Body of pancreas (tissue), 4 donors: ENCODE data around the gene JPH3.

Source experiments
- POLR2A ChIP-seq, 3 donors: fragments of 450-650 bp; IDR thresholded peaks; one replicate each; pipeline ENCODE4 v1.6.1; 2016; ENCODE audit warnings: antibody characterized with exemption in 3 of 3, mild to moderate bottlenecking in 2 of 3
- TF ChIP-seq, protein P1 (sequence below), 7 experiments: fragments of 450-650 bp in 4 of 7; fragments of 200-600 bp in 3 of 7; sonication (generic) in 3 of 7; IDR thresholded peaks; one replicate each; pipeline ENCODE4 v1.5.1; 2016 to 2019; ENCODE audit warnings: antibody characterized with exemption in 7 of 7

DNA sequence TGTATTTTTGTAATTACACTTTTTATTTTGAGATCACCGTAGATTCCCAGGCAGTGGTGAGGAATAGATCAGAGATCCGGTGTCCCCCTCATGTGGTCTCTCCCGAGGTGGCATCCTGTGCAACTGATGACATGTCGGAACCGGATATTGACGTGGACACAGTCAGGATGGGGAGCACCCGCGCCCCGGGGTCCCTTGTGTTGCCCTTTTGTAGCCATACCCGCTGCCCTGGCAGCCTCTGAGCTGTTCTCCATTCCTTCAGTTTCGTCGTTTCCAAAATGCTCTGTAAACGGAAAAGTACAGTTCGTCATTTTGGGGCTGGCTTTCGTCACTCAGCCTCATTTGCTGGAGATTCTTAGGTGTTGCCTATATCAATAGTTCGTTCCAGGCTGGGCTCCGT lies 14.2 kb downstream of the JPH3 start:
- TF ChIP-seq, protein P1, sequence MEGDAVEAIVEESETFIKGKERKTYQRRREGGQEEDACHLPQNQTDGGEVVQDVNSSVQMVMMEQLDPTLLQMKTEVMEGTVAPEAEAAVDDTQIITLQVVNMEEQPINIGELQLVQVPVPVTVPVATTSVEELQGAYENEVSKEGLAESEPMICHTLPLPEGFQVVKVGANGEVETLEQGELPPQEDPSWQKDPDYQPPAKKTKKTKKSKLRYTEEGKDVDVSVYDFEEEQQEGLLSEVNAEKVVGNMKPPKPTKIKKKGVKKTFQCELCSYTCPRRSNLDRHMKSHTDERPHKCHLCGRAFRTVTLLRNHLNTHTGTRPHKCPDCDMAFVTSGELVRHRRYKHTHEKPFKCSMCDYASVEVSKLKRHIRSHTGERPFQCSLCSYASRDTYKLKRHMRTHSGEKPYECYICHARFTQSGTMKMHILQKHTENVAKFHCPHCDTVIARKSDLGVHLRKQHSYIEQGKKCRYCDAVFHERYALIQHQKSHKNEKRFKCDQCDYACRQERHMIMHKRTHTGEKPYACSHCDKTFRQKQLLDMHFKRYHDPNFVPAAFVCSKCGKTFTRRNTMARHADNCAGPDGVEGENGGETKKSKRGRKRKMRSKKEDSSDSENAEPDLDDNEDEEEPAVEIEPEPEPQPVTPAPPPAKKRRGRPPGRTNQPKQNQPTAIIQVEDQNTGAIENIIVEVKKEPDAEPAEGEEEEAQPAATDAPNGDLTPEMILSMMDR (IDR thresholded peaks at IDR 0.05), result no peak
- TF ChIP-seq POLR2A (IDR thresholded peaks at IDR 0.05), result no peak
